K562 (cell line): ENCODE measurements around the gene MAD2L1BP. TPM values are rescaled to one million over a fixed set of nuclear protein-coding genes. Genes with fewer than 3 reads are reported as not detected.

ENCODE experiments used
- BRCA1 ChIP-seq, 2 experiments: fragments of 450-650 bp in 1 of 2; sonication (generic) in 1 of 2; formaldehyde crosslinking in 1 of 2; IDR thresholded peaks; 2 replicates each; pipeline versions ENCODE4 v1.5.0 to v1.6.1; 2017 to 2020; ENCODE audit warnings: mild to moderate bottlenecking in 1 of 2, missing genetic modification reagents in 1 of 2
- CBFB ChIP-seq: sonication (generic); formaldehyde crosslinking; IDR thresholded peaks from 2 replicates; pipeline ENCODE4 v1.4.0; 2020; ENCODE audit warnings: mild to moderate bottlenecking, missing genetic modification reagents
- CHD4 ChIP-seq: fragments of 200-600 bp; sonication (generic); IDR thresholded peaks from 3 replicates; pipeline ENCODE4 v1.6.1; 2012; ENCODE audit warnings: low read depth, mild to moderate bottlenecking, mixed read lengths, low read length, inconsistent platforms; ENCODE audit not compliant: insufficient read depth, insufficient replicate concordance, poor library complexity, severe bottlenecking
- ETS2 ChIP-seq: IDR thresholded peaks from 2 replicates; pipeline ENCODE4 v1.6.1; 2016; ENCODE audit warnings: borderline replicate concordance, missing genetic modification characterization, mild to moderate bottlenecking, moderate library complexity, missing compliant biosample characterization; ENCODE audit not compliant: poor library complexity, severe bottlenecking
- FOSL1 ChIP-seq: fragments of 200-800 bp; sonication (Bioruptor generic); conservative IDR thresholded peaks from 2 replicates; pipeline ENCODE4 v1.6.1; 2016; ENCODE audit warnings: missing genetic modification characterization, missing compliant biosample characterization
- GABPA ChIP-seq: fragments of 200-800 bp; sonication (Bioruptor generic); conservative IDR thresholded peaks from 2 replicates; pipeline ENCODE4 v1.6.1; 2016; ENCODE audit warnings: low read depth, missing genetic modification characterization, missing compliant biosample characterization
- IRF2 ChIP-seq: sonication (generic); formaldehyde crosslinking; IDR thresholded peaks from 2 replicates; pipeline ENCODE4 v1.8.1; 2022; ENCODE audit warnings: mild to moderate bottlenecking, missing genetic modification reagents
- MAZ ChIP-seq, 2 experiments: fragments of 450-650 bp in 1 of 2; sonication (generic) in 1 of 2; formaldehyde crosslinking; IDR thresholded peaks in 1 of 2; conservative IDR thresholded peaks in 1 of 2; 2 replicates each; pipeline versions ENCODE4 v1.4.0 to v1.5.0; 2020; ENCODE audit warnings: mild to moderate bottlenecking in 1 of 2, missing genetic modification reagents in 1 of 2
- MNT ChIP-seq, 2 experiments: fragments of 450-650 bp; conservative IDR thresholded peaks; 2 replicates each; pipeline ENCODE4 v1.6.1; 2017; ENCODE audit warnings: mild to moderate bottlenecking in 2 of 2, moderate library complexity in 2 of 2
- NCOA6 ChIP-seq: fragments of 450-650 bp; IDR thresholded peaks from 2 replicates; pipeline ENCODE4 v1.6.1; 2017; ENCODE audit warnings: mild to moderate bottlenecking
- RCOR1 ChIP-seq, 2 experiments: IDR thresholded peaks; 2 replicates each; pipeline ENCODE4 v1.6.1; 2012; ENCODE audit warnings: low read depth in 2 of 2, low read length in 2 of 2, borderline replicate concordance in 1 of 2, improper control_type of control experiment in 1 of 2
- SMAD4 ChIP-seq: fragments of 250-450 bp; sonication (Bioruptor Pico); conservative IDR thresholded peaks from 2 replicates; pipeline ENCODE4 v1.8.0; 2021; ENCODE audit warnings: inconsistent platforms, mild to moderate bottlenecking, moderate library complexity
- STAG1 ChIP-seq: sonication (generic); formaldehyde crosslinking; IDR thresholded peaks from 2 replicates; pipeline ENCODE4 v1.5.0; 2020; ENCODE audit warnings: missing genetic modification reagents, borderline replicate concordance
- ZFP36 ChIP-seq: fragments of 150-350 bp; IDR thresholded peaks from 2 replicates; pipeline ENCODE4 v1.6.1; 2018; ENCODE audit warnings: low read length, low read depth; ENCODE audit not compliant: partially characterized antibody
- ZNF146 ChIP-seq: IDR thresholded peaks from one replicate; pipeline ENCODE4 v1.6.1; 2018; ENCODE audit warnings: missing compliant biosample characterization; ENCODE audit not compliant: unreplicated experiment
- ZNF445 ChIP-seq: fragments of 250-450 bp; sonication (Bioruptor Pico); IDR thresholded peaks from 2 replicates; pipeline ENCODE4 v1.4.0; 2020; ENCODE audit warnings: low read depth, mild to moderate bottlenecking, moderate library complexity
- ZNF586 ChIP-seq: fragments of 450-650 bp; formaldehyde crosslinking; conservative IDR thresholded peaks from 2 replicates; pipeline ENCODE4 v1.4.0; 2020; ENCODE audit warnings: mild to moderate bottlenecking, moderate library complexity
- polyA plus RNA-seq, 8 experiments: library from polyadenylated mRNA; depleted of rRNA in 4 of 8; stranded (reverse) in 5 of 8; unstranded in 3 of 8; fragments of >200 nt; fragmentation: Nextera tagmentation in 2 of 8; fragmentation: Illumina TruSeq in 1 of 8; extraction: Ambion mirVana in 2 of 8; extraction: Trizol in 1 of 8; gene quantifications; 2 replicates each; pipeline versions ENCODE4 v1.2.1 to v1.2.3, GENCODE V29; 2011 to 2014; ENCODE audit warnings: inconsistent platforms in 1 of 8, missing spikeins in 1 of 8
- total RNA-seq, 7 experiments: library from RNA; depleted of rRNA in 6 of 7; stranded (reverse); fragments of >200 nt in 6 of 7; fragmentation: Illumina TruSeq in 2 of 7; extraction: Trizol in 2 of 7; gene quantifications; 2 replicates each; pipeline versions ENCODE4 v1.2.1 to v1.2.3, GENCODE V29; 2011 to 2021; ENCODE audit warnings: low replicate concordance in 1 of 7
- TF ChIP-seq, protein P1 (sequence below), 2 experiments: IDR thresholded peaks; 2 replicates each; pipeline ENCODE4 v1.6.1; 2012; ENCODE audit warnings: improper control_type of control experiment in 2 of 2, low read depth in 2 of 2, low read length in 2 of 2, borderline replicate concordance in 1 of 2
- TF ChIP-seq, protein P2 (sequence below): fragments of 450-650 bp; conservative IDR thresholded peaks from 2 replicates; pipeline ENCODE4 v1.6.1; 2016; ENCODE audit warnings: missing genetic modification characterization, low read depth, mild to moderate bottlenecking, control low read depth, missing compliant biosample characterization
- TF ChIP-seq, protein P3 (sequence below), 2 experiments: fragments of 450-650 bp in 1 of 2; sonication (generic) in 1 of 2; formaldehyde crosslinking; conservative IDR thresholded peaks; 2 replicates each; pipeline versions ENCODE4 v1.4.0 to v1.8.1; 2020 to 2022; ENCODE audit warnings: mild to moderate bottlenecking in 1 of 2, missing genetic modification reagents in 1 of 2

The MAD2L1BP gene
- total and polyA plus RNA-seq, 9 of the 15 experiments (the other 6 are each of a cell fraction or from before 2014, with no cell fraction given) = 69.7 to 321 (median 111) TPM

DNA sequence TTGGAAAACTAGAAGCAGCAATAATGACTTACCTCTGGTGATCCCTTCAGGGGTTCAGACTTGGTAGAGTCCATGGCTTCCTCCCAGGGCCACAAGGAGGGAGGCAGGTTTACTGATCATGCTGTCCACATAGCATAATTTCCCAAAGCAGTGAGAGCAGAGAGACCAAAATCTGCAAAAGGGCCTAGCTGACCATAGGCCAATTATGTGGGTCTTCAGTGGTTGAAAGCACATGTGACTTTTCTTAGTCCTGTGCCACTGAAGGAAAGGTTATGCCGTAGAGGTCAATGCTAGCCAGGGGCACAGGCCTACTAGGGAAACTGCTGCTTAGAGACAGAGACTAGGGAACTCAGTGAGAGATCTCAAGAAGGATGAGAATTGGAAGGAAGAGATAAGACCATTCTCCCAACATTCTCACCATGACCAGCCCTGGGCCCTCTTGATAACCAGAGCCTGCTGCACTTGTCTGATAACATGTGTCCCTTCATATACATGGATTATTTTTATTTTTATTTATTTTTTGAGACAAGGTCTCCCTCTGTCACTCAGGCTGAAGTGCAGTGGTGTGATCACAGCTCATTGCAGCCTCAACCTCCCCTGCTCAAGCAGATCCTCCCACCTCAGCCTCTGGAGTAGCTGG lies 4.5 kb upstream of the MAD2L1BP start (continued):
- TF ChIP-seq ZNF586 (CRISPR knock-in tag) (0 out of 2 replicates have a peak, but pooled peaks have one; percentile 59), NCOA6 (no peak), ZNF146 (CRISPR knock-in tag) (no peak), ZNF445 (CRISPR knock-in tag) (peak; percentile 21; the same call in 1 of the 2 replicates), BRCA1 (IDR thresholded peaks at IDR 0.05) (no peak), BRCA1 (CRISPR knock-in tag; IDR thresholded peaks at IDR 0.05) (no peak), IRF2 (CRISPR knock-in tag) (no peak), CHD4 (no peak), SMAD4 (CRISPR knock-in tag) (peak; percentile 92), GABPA (tag) (no peak), MNT (conservative IDR thresholded peaks at IDR 0.05) (no peak), MAZ (CRISPR knock-in tag; conservative IDR thresholded peaks at IDR 0.05 in 1 of 2, IDR thresholded peaks at IDR 0.05 in 1 of 2) (peak; percentile 77 to 79), CBFB (CRISPR knock-in tag) (no peak), RCOR1 (IDR thresholded peaks at IDR 0.05; ENCODE audit: borderline replicate concordance in 1 of 2, low read depth in 2 of 2, low read length in 2 of 2) (peak; percentile 78 to 97), ZFP36 (peak; percentile 15), ETS2 (tag) (no peak), STAG1 (no peak), FOSL1 (peak; percentile 81)
- TF ChIP-seq, protein P1, sequence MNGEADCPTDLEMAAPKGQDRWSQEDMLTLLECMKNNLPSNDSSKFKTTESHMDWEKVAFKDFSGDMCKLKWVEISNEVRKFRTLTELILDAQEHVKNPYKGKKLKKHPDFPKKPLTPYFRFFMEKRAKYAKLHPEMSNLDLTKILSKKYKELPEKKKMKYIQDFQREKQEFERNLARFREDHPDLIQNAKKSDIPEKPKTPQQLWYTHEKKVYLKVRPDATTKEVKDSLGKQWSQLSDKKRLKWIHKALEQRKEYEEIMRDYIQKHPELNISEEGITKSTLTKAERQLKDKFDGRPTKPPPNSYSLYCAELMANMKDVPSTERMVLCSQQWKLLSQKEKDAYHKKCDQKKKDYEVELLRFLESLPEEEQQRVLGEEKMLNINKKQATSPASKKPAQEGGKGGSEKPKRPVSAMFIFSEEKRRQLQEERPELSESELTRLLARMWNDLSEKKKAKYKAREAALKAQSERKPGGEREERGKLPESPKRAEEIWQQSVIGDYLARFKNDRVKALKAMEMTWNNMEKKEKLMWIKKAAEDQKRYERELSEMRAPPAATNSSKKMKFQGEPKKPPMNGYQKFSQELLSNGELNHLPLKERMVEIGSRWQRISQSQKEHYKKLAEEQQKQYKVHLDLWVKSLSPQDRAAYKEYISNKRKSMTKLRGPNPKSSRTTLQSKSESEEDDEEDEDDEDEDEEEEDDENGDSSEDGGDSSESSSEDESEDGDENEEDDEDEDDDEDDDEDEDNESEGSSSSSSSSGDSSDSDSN (IDR thresholded peaks at IDR 0.05; ENCODE audit: borderline replicate concordance in 1 of 2, low read depth in 2 of 2, low read length in 2 of 2) = no peak
- TF ChIP-seq, protein P2, sequence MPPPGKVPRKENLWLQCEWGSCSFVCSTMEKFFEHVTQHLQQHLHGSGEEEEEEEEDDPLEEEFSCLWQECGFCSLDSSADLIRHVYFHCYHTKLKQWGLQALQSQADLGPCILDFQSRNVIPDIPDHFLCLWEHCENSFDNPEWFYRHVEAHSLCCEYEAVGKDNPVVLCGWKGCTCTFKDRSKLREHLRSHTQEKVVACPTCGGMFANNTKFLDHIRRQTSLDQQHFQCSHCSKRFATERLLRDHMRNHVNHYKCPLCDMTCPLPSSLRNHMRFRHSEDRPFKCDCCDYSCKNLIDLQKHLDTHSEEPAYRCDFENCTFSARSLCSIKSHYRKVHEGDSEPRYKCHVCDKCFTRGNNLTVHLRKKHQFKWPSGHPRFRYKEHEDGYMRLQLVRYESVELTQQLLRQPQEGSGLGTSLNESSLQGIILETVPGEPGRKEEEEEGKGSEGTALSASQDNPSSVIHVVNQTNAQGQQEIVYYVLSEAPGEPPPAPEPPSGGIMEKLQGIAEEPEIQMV (tag) = no peak
- TF ChIP-seq, protein P3, sequence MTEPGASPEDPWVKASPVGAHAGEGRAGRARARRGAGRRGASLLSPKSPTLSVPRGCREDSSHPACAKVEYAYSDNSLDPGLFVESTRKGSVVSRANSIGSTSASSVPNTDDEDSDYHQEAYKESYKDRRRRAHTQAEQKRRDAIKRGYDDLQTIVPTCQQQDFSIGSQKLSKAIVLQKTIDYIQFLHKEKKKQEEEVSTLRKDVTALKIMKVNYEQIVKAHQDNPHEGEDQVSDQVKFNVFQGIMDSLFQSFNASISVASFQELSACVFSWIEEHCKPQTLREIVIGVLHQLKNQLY (CRISPR knock-in tag; conservative IDR thresholded peaks at IDR 0.05) = no peak
